GM23248 (cell line): ENCODE measurements around the gene TNFRSF19.

Source experiments
- EZH2 ChIP-seq: fragments of 200-600 bp; sonication (generic); IDR thresholded peaks from 2 replicates; pipeline ENCODE4 v1.6.1; 2018; ENCODE audit warnings: antibody characterized with exemption, mild to moderate bottlenecking; ENCODE audit not compliant: insufficient read depth, poor library complexity, severe bottlenecking
- EZH2phosphoT487 ChIP-seq: fragments of 200-600 bp; sonication (generic); IDR thresholded peaks from 2 replicates; pipeline ENCODE4 v1.6.1; 2018; ENCODE audit warnings: antibody characterized with exemption, moderate library complexity, mild to moderate bottlenecking, low read depth; ENCODE audit not compliant: insufficient read depth

GRCh38 chr13:23701186-23701585 is 131.0 kb downstream of the TNFRSF19 start:
- TF ChIP-seq EZH2 = no peak
- no peak for TF ChIP-seq EZH2phosphoT487
